8988T (cell line): ENCODE measurements around the gene CGREF1.
"Not testable (repeated sequence)": the region's sequence is repeated elsewhere in the genome, so short reads cannot be mapped to it uniquely, and the experiment has no call there.

Experiments used
- DNase-seq: peaks from one replicate; pipeline ENCODE4 v3.0.0; 2011

The CGREF1 gene

GRCh38 chr2:27137322-27137935 is 18.5 kb upstream of the CGREF1 start:
- no peak for DNase-seq

DNA sequence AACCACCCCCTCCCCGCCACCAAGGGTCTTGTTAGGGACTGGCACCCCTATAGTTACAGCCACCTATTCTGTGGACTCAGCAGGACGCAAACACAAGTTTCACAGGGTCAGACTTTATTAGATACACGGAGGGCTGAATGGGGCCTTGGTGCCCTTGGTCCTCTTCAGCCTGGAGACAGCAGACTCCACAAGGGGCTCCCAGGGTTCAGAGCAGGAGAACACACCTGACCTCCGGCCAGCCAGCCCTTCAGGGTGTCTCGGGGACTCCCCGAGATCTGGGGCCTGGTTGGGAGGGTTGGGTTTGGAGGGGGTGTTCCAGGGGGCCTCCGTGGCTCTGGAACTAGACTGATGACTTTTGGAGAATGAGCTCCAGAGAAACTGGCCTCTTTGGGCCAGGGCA is 17.8 kb upstream of the CGREF1 start:
- no peak for DNase-seq

DNA sequence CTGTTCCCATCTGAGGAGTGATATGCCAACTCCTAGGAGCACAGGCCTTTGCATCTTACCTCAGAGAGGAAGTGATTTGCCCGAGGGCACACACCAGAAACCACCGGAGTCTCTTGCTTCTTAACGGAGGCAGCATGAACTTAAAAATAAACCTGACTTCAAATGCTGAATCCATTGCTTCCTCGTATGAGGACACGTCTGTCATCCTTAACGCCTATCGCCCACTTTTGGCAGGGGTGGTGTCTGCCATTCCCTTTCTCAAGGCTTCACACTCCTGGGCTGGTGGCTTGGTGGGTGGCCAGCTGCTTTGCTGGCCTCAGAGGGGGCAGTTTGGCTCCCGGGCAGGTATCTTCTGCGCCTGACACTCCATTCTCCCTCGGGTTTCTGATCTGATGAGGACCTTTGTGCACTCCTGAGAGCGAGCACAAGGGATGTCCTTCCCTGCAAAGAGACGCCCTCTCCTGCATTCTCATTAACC is 16.6 kb upstream of the CGREF1 start:
- DNase-seq = no peak

DNA sequence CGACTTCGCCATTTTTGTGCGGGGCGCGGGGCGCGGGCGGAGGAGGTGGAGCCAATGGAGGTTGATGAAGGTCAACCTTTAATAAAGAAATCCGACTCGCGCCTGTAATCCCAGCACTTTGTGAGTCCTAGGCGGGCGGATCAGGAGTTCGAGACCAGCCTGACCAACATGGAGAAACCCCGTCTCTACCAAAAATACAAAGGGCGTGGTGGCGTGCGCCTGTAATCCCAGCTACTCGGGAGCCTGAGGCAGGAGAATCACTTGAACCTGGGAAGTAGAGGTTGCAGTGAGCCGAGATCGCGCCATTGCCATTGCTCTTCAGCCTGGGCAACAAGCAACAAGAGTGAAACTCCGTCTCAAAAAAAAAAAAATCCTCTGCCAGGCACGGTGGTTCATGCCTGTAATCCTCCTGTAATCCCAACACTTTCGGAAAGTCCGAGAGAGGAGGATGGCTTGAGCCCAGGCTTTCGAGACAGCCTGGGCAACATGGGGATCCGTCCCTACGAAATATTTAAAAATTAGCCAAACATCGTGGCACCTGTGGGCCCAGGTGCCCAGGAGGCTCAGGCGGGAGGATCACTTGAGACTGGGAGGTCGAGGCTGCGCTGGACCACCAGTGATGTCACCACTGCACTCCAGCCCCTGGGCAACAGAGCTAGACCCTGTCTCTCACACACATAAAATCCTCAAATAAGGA is 16.0 kb upstream of the CGREF1 start:
- no peak for DNase-seq

DNA sequence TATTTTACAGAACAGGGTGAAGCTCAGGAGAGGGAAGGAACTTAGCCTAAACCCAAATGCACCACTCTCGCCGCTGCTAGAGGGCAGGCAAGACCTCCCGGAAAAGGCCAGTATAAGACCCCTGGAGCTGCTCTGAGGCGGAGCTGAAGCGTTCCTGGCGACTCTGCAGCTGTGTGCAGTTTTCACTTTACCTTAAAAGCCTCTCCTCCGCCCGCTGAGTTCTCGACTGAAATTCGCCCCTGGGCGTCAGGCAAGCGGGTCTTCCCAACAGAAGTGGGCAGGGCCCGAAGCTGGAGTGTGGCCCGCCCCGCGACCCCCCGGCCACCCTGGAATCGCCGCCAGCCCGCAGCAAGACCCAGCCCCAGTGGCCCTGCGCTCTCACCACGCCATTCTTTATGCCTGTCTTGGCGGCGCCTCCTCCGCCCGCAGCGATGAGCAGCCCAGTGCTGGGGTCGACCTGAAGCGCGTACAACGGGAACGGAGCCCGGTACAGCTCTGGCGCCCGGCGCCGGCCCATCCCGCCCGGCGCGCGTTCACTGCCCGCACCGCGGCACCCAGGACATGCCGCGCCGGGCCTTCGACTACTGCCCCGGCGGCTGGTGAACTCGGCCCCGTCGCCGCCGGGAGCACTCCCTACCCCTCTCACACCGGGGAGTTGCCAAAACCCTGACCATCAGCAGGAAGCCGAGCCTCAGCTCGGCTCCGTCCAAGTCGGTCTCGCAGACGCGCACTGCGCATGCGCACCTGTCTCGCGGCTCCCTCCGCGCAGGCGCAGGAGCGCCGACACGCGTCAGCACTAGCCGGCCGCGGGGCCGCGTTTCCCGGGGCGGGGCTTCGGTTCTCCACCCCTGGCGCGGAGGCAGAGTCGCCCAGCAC is 15.2 kb upstream of the CGREF1 start, which contains the start of gene PREB:
PREB (minus strand) TSS at position 732 of the 876 bp plus-strand sequence; CDS start at position 517, 215 bp downstream.
- peak; percentile 97 for DNase-seq

GRCh38 chr2:27133195-27133875 is 14.4 kb upstream of the CGREF1 start:
- DNase-seq = no peak

DNA sequence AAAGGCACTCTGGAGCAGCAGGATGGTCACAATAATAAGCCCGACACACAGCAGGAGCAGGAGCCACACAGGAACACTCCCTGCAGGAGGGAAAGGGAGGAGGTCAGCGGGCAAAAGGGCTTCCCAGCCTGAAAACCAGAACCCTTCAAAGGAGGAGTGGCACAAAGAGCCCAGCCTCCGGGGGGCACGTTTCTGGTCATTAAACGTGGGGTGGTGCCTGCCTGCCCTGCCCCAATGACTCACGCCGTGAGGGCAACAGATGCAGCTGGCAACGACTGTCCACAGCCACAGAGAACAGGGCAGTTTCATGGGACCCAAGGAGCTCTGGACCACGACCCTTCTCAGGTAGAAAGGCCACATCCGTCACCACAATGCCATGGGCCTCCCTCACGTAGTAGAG is 12.5 kb upstream of the CGREF1 start:
- DNase-seq = no peak

GRCh38 chr2:27130396-27130795 is 11.5 kb upstream of the CGREF1 start:
- no peak for DNase-seq

GRCh38 chr2:27128668-27129571 is 10.0 kb upstream of the CGREF1 start:
- DNase-seq = no peak

DNA sequence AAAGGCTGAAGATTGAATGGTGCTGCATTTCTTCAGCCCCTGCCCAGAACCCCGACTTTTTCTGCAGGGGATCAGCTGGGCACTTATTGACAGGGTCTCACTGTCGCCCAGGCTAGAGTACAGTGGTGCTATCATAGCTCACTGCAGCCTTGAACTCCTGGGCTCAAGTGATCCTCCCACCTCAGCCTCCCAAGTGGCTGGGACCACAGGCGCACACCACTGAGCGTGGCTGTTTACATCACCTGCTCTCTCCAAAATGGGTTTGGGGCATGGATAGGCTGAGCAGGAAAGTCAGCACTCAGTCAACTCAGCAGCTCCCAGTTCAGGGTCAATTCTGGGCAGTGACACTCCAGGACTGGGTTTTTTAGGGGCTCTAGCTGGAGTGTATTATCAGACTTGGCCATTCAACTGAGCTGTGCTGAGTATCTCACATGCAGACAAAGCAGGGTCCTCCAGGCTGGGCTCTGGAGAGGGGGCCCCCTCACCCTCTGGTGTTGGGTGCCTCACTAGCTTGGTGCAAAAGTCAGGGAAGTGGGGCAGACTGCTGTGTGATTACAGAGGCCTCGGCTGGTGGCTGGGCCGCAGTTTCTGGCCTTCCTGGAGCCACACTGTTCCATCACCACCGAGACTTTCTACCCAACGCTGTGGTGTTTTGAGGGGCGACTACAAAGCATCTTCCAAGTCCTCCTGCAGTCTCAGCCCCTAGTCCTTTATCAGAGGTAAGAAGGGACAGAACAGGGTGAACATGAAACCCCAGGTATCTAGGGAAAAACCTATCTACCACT is 9.1 kb upstream of the CGREF1 start:
- no peak for DNase-seq

GRCh38 chr2:27126252-27126710 is 7.4 kb upstream of the CGREF1 start:
- no peak for DNase-seq

DNA sequence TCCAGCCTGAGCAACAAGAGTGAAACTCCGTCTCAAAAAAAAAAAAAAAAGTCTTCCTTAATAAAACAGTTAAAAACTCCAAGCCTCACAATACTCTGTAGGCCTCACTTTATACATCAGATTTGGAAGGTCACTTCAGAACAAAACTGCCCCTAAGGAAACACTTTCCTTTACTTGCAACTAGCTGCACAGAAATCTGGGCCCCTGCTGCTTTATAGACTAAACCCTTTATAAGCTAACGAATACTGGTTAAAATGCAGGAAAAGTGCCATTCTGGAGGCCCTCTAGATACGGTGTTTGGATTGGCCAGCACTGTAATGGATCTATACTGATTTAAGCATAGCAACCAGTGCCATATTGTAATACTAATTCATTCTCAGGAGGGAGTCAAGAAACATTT is 6.2 kb upstream of the CGREF1 start:
- no peak for DNase-seq

DNA sequence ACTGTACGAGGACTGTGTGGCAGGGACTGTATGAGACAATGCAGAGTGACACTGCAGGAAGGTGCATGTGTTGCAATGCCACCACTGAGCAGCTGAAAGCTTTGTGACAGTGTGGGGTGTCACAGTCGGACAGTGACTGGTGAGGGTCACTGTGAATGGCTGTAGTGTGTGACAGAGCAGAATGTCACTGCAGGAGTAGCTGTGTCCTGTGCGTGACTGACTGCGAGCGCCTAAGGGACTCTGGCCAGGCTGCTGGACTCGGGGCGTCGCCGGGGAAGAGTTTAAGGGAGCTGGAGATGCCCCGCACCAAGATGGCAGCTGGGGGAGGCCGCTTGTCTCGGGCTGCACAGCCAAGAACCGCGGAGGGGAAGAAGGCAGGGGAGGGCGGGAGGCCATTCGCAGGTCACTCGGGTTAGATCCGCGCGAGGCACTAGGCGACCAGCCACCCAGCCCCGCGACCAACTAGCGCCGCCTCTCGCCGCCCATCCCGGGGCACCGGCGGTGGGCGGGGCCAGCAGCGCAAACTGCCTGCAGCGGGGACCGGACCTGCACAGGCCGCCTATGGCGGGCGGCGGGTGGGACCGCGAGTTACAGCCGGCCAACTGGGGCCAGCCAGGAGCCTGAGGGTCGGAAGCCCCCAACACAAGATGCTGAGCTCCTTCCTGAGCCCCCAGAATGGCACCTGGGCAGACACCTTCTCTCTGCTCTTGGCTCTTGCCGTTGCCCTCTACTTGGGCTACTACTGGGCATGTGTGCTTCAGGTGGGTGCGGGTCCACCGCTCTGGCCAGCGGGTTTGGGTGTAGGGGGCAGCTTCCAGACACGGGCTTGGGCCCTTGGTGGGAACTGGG is 4.6 kb upstream of the CGREF1 start, which contains the start of gene ABHD1:
ABHD1 (plus strand) TSS at position 514 of the 849 bp plus-strand sequence; CDS start at position 648, 134 bp downstream.
- no peak for DNase-seq

DNA sequence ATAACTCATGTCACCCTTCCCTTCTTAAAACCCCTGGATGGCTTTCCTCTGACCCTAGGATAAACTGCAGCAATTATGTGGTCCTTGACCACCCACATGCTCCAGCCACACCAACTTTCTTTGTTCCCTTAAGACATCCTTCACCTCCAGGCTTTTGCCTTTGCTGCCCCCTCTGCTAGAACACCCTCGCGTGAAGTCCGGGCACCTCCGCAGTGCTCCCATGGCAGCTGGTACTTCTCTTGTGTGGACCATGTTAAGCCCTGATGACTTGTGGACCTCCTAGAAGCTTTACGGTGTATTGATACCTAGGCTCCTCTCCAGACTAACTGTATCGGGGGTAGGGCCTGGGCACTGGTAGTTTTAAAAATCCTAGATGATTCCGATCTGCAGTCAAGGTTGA is 3.9 kb upstream of the CGREF1 start:
- no peak for DNase-seq

GRCh38 chr2:27121906-27122305 is 3.0 kb upstream of the CGREF1 start:
- no peak for DNase-seq

GRCh38 chr2:27119330-27119670 is 372 bp upstream of the CGREF1 start:
- DNase-seq = not testable (repeated sequence)

DNA sequence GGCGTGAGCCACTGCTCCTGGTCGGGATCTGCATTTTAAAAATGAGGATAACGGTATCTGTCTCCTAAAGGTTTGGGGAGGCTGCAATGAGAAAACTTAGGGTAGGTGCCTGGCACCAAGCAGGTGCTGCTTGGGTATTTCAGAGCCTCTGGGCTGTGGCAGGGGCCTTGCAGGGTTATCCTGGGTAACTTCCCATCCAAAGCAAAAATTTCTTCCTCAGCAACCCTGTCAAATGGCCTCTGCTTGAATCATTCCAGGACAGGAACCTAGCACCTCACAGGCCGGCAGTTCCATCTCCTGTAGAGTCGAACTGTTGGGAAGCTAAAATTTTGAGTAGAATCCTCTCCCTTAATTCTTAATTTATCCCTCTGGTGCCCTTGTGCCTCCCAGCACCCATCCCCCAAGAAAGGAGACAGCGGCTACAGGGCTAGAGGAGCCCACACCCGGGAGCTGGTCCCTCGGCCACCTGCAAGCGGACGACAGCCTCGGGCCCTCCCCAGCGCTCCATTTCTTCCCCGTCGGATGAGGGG is 868 bp downstream of the CGREF1 start:
- no peak for DNase-seq

DNA sequence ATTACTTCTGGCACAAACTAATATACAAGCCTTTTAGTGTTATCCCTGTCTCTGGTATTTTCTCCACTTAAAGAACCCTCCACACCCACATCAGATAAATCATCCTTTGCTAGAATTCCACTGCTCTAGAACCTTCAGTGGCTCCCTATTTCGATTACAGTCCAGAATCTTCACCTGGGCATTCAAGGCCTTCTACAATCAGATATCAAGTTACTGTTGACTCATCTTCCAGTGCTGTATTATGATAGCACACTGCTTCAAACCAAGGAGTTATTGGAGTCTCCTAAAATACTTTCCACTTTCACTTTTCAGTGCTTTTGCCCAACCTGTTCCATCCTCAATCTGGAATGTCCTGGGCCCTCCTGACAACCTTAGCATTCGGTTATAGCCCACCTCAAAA is 3.4 kb downstream of the CGREF1 start:
- no peak for DNase-seq

GRCh38 chr2:27111392-27112078 is 7.4 kb downstream of the CGREF1 start:
- DNase-seq = not testable (repeated sequence)
